PC-3 (cell line): Measurements from ENCODE around the gene CASP2. TPM values are rescaled to one million over a fixed set of nuclear protein-coding genes. Genes with fewer than 3 reads are reported as not detected.

Source experiments
- ATAC-seq: fragments of 200-7000 bp; cut with Tn5 transposase; 2 replicates; pipeline ENCODE4 v1.9.1; 2020; ENCODE audit warnings: mild to moderate bottlenecking, moderate library complexity
- BruUV-seq: library from RNA; stranded (reverse); fragments of 400-500 nt; replicated peaks from 2 replicates; lab custom pipeline; 2021; lab: Mats Ljungman, UMichigan
- CTCF ChIA-PET: fragments of 300-600 bp; sonication (Branson Sonifier 250); formaldehyde crosslinking; loops from one replicate; lab custom pipeline; 2022; ENCODE audit warnings: antibody characterized with exemption; lab: Charles Lee
- POLR2A ChIA-PET: fragments of 300-600 bp; sonication (Branson Sonifier 250); formaldehyde crosslinking; loops from one replicate; lab custom pipeline; 2022; ENCODE audit warnings: antibody characterized with exemption; ENCODE audit not compliant: unreplicated experiment; lab: Charles Lee
- DNase-seq: peaks from one replicate; pipeline ENCODE4 v3.0.0-alpha.2; 2015
- H2AFZ ChIP-seq: fragments of 300-600 bp; sonication (generic); 2 replicates; pipeline ENCODE4 v1.6.0; 2016; ENCODE audit warnings: antibody characterized with exemption, low read length
- H3F3A ChIP-seq: fragments of 300-600 bp; sonication (generic); one replicate; pipeline ENCODE4 v1.6.0; 2017; ENCODE audit warnings: antibody characterized with exemption, low read length, control low read depth, mild to moderate bottlenecking; ENCODE audit not compliant: unreplicated experiment
- H3K27ac ChIP-seq: fragments of 300-600 bp; sonication (generic); 2 replicates; pipeline ENCODE4 v1.5.1; 2016; ENCODE audit warnings: mild to moderate bottlenecking, low read length
- H3K27me3 ChIP-seq: fragments of 300-600 bp; sonication (generic); 2 replicates; pipeline ENCODE4 v1.6.1; 2016; ENCODE audit warnings: low read length, mixed read lengths
- H3K36me3 ChIP-seq: fragments of 300-600 bp; sonication (generic); 2 replicates; pipeline ENCODE4 v1.6.1; 2016; ENCODE audit warnings: low read depth, mixed run types, low read length, mixed read lengths
- H3K4me1 ChIP-seq: fragments of 300-600 bp; sonication (generic); 2 replicates; pipeline ENCODE4 v1.5.1; 2016; ENCODE audit warnings: low read length; ENCODE audit not compliant: insufficient read depth
- H3K4me2 ChIP-seq: fragments of 300-600 bp; sonication (generic); 2 replicates; pipeline ENCODE4 v1.6.0; 2016; ENCODE audit warnings: low read length
- H3K4me3 ChIP-seq: fragments of 300-600 bp; sonication (generic); 2 replicates; pipeline ENCODE4 v1.5.1; 2016; ENCODE audit warnings: mild to moderate bottlenecking, low read length, mixed read lengths
- H3K79me2 ChIP-seq: fragments of 300-600 bp; sonication (generic); 2 replicates; pipeline ENCODE4 v1.6.1; 2017; ENCODE audit warnings: low read length, mixed read lengths
- H3K9ac ChIP-seq: fragments of 300-600 bp; sonication (generic); 2 replicates; pipeline ENCODE4 v1.6.0; 2016; ENCODE audit warnings: mild to moderate bottlenecking, low read length
- H3K9me2 ChIP-seq: fragments of 300-600 bp; sonication (generic); replicated peaks from 2 replicates; pipeline ENCODE4 v1.6.1; 2016; ENCODE audit warnings: mixed run types, low read length, mixed read lengths
- H3K9me3 ChIP-seq: fragments of 300-600 bp; sonication (generic); 2 replicates; pipeline ENCODE4 v1.6.1; 2016; ENCODE audit warnings: low read length, mixed read lengths
- H4K20me1 ChIP-seq: fragments of 300-600 bp; sonication (generic); 2 replicates; pipeline ENCODE4 v1.6.1; 2016; ENCODE audit warnings: low read length, mixed read lengths
- EZH2 ChIP-seq: fragments of 300-600 bp; sonication (generic); IDR thresholded peaks from one replicate; pipeline ENCODE4 v1.6.1; 2017; ENCODE audit warnings: antibody characterized with exemption, mild to moderate bottlenecking, low read length; ENCODE audit not compliant: unreplicated experiment
- EZH2phosphoT487 ChIP-seq: fragments of 300-600 bp; sonication (generic); IDR thresholded peaks from 2 replicates; pipeline ENCODE4 v1.6.1; 2018; ENCODE audit warnings: mild to moderate bottlenecking, antibody characterized with exemption, low read length, borderline replicate concordance
- intact Hi-C: fragments of 100-400 bp; cut with micrococcal nuclease; formaldehyde crosslinking; loops from 2 replicates; pipeline ENCODE4 v1.9.0; 2023
- total RNA-seq: library from RNA; depleted of rRNA; stranded (reverse); fragments of >200 nt; gene quantifications from 2 replicates; pipeline ENCODE4 v1.2.3, GENCODE V29; 2014
- TF ChIP-seq, protein P1 (sequence below): fragments of 300-600 bp; sonication (generic); conservative IDR thresholded peaks from 2 replicates; pipeline ENCODE4 v1.5.1; 2017; ENCODE audit warnings: antibody characterized with exemption, low read depth, mild to moderate bottlenecking, low read length

Gene CASP2
- total RNA-seq, 1 experiment from 2014 or later, result 26.4 TPM

DNA sequence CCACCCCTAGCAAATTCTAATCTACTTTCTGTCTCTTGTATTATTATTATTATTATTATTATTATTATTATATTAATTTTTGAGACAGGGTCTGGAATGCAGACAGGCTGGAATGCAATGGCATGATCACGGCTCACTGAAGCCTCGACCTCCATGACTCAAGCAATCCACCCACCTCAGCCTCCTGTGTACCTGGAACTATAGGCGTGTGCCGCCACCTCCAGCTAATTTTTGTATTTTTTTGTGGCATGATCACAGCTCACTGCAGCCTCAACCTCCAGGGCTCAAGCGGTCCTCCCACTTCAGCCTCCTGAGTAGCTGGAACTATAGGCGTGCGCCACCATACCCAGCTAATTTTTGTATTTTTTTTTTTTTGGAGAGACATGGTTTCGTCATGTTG lies 6.0 kb upstream of the CASP2 start:
- no TSS peak for BruUV-seq
- Histone ChIP-seq H3K4me3 (no peak overlapping the region), H3K4me2 (no peak overlapping the region), H3K27ac (no peak overlapping the region), H3K79me2 (0 out of 2 replicates have a peak, but pooled peaks cover 5% of the 10 kb centered on the region), H3K4me1 (peaks cover 49% of the 10 kb centered on the region), H3K9ac (no peak overlapping the region), H2AFZ (no peak overlapping the region), H4K20me1 (no peaks in the 10 kb centered on the region), H3K9me2 (no peaks in the 10 kb centered on the region), H3F3A (no peaks in the 10 kb centered on the region), H3K36me3 (no peaks in the 10 kb centered on the region), H3K9me3 (no peaks in the 10 kb centered on the region), H3K27me3 (no peaks in the 10 kb centered on the region)
- POLR2A ChIA-PET, result interaction anchor here (0.6 kb wide), 1 partner anchor 725 kb away, joined by 3 read pairs; no protein-coding TSS in a partner anchor
- intact Hi-C loops, result no loop called here
- TF ChIP-seq EZH2, result no peak
- TF ChIP-seq EZH2phosphoT487, result no peak
- TF ChIP-seq, protein P1, sequence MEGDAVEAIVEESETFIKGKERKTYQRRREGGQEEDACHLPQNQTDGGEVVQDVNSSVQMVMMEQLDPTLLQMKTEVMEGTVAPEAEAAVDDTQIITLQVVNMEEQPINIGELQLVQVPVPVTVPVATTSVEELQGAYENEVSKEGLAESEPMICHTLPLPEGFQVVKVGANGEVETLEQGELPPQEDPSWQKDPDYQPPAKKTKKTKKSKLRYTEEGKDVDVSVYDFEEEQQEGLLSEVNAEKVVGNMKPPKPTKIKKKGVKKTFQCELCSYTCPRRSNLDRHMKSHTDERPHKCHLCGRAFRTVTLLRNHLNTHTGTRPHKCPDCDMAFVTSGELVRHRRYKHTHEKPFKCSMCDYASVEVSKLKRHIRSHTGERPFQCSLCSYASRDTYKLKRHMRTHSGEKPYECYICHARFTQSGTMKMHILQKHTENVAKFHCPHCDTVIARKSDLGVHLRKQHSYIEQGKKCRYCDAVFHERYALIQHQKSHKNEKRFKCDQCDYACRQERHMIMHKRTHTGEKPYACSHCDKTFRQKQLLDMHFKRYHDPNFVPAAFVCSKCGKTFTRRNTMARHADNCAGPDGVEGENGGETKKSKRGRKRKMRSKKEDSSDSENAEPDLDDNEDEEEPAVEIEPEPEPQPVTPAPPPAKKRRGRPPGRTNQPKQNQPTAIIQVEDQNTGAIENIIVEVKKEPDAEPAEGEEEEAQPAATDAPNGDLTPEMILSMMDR, result no peak
- ATAC-seq, result no peak
- CTCF ChIA-PET, result no interaction called here
- DNase-seq, result no peak

DNA sequence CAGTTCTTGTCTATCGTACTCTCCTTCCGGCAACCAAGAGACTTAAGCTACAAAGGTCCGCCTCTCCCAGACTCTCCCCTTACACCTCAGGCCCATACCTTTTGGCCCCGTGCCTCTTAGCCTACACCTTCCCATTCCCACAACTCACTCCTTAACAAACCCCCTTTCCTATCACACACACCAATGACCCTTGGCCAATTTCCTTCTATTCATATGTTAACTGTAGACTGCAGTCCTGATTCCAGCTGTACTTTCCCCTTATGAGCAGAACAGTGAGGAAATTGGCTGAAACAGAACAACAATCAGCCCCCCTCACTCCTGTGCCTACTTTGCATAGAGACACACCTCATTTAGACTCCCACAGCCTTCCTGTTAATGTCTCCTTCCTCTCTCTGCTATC lies 4.8 kb upstream of the CASP2 start:
- intact Hi-C loops, result no loop called here
- no peak overlapping the region for H3K4me2 ChIP-seq
- no peak overlapping the region for H3K9ac ChIP-seq
- POLR2A ChIA-PET, result interaction anchor here (0.7 kb wide), 1 partner anchor 448 kb away, joined by 3 read pairs; no protein-coding TSS in a partner anchor
- no peaks in the 10 kb centered on the region for H3K36me3 ChIP-seq
- H3F3A ChIP-seq, result no peaks in the 10 kb centered on the region
- H2AFZ ChIP-seq, result no peak overlapping the region
- no peaks in the 10 kb centered on the region for H3K9me2 ChIP-seq
- ATAC-seq, result no peak
- TF ChIP-seq EZH2phosphoT487, result no peak
- H3K4me3 ChIP-seq, result no peak overlapping the region
- no TSS peak for BruUV-seq
- H3K27ac ChIP-seq, result no peak overlapping the region
- DNase-seq, result no peak
- H3K9me3 ChIP-seq, result no peaks in the 10 kb centered on the region
- H3K79me2 ChIP-seq, result peaks cover 10% of the 10 kb centered on the region
- CTCF ChIA-PET, result no interaction called here
- no peaks in the 10 kb centered on the region for H4K20me1 ChIP-seq
- no peaks in the 10 kb centered on the region for H3K27me3 ChIP-seq
- H3K4me1 ChIP-seq, result peaks cover 49% of the 10 kb centered on the region

DNA sequence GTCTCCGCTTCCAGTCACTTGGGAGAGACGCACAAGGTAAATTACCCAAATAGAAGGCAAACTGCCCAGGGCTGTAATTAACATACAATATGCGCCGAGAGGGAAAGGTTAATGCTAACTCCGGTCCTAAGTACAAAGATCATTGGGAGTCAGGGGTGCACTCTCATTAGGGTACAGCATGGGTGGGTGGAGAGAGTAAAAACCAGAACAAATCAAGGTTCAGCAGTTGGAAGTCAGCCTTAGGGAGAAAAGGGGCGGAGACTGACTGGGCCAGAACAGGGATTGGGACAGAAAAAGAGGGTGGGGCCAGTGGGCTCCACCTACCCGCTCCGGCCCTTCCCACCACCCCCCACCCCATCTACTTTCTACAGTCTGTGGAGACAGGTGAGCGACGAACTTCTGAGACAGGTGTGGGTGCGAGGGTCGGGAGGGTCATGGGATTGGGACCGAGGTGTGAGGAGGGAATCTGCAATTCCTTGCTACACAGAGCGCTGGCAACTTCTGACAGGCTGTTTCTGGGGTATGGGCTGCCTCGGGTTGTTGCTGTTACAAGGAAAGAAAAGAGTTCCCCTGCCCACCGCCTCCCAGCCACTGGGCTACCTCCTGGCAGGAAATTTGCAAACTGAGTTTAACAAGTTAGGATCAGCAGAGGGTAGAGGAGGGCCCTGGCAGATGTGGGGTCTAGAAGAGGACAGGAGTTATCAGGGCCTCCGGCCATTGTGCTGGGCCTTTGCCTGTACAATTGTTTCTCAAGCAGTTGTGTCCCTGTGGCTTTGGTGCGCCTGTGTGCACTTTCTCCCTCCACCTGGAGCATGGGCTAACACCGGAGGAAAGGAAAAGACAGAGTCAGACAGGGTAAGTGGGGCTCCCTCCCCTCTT lies 3.3 kb upstream of the CASP2 start, which contains the start of gene TMEM139:
Gene TMEM139 (plus strand): TSS at position 368 of the 879 bp plus-strand sequence. CDS start 1,000 bp downstream, outside the sequence.
- no peaks in the 10 kb centered on the region for H3K36me3 ChIP-seq
- H3K9me2 ChIP-seq, result no peaks in the 10 kb centered on the region
- H3F3A ChIP-seq, result no peaks in the 10 kb centered on the region
- TF ChIP-seq, protein P1, result no peak
- no peak for TF ChIP-seq EZH2
- TF ChIP-seq EZH2phosphoT487, result no peak
- H3K4me3 ChIP-seq, result peak within 1 kb of the TSS; percentile 33; the same call in 1 of the 2 replicates
- ChIA-PET POLR2A (no interaction called here), CTCF (no interaction called here)
- TSS peak; percentile 25 for BruUV-seq
- H3K4me1 ChIP-seq, result peaks cover 42% of the 10 kb centered on the region
- peak within 1 kb of the TSS; percentile 13; the same call in 1 of the 2 replicates for H3K9ac ChIP-seq
- H3K4me2 ChIP-seq, result peak within 1 kb of the TSS; percentile 69
- H4K20me1 ChIP-seq, result 0 out of 2 replicates have a peak, but pooled peaks cover 3% of the 10 kb centered on the region
- H3K27me3 ChIP-seq, result no peaks in the 10 kb centered on the region
- DNase-seq (peak; percentile 29), ATAC-seq (no peak)
- intact Hi-C loops, result no loop called here
- H3K9me3 ChIP-seq, result no peaks in the 10 kb centered on the region
- H2AFZ ChIP-seq, result peak within 1 kb of the TSS; percentile 72
- H3K79me2 ChIP-seq, result peaks cover 25% of the 10 kb centered on the region
- H3K27ac ChIP-seq, result peak within 1 kb of the TSS; percentile 71
